Omental fat pad (tissue), 4 donors: Measurements from ENCODE around the gene BRAT1. TPM values are rescaled to one million over a fixed set of nuclear protein-coding genes. Genes with fewer than 3 reads are reported as not detected.

Experiments
- ATAC-seq: fragments of 150-250 bp; one replicate; pipeline ENCODE4 v1.9.1; 2016; ENCODE audit warnings: mild to moderate bottlenecking, moderate library complexity; ENCODE audit not compliant: low FRiP score
- DNase-seq: peaks from one replicate; pipeline ENCODE4 v3.0.0-alpha.2; 2019; ENCODE audit warnings: low spot score
- CTCF ChIP-seq, 3 donors: fragments of 450-650 bp; IDR thresholded peaks; one replicate each; pipeline ENCODE4 v1.5.1; 2016 to 2017; ENCODE audit warnings: antibody characterized with exemption in 3 of 3, mild to moderate bottlenecking in 3 of 3, moderate library complexity in 2 of 3
- total RNA-seq, 4 donors: library from RNA; depleted of rRNA; stranded (reverse); fragments of >200 nt; gene quantifications; one replicate each; pipeline ENCODE4 v1.1.0, GENCODE V29; 2016

BRAT1 gene
- total RNA-seq, 4 donors from 2014 or later, result 22.7 to 33.1 (median 26.3) TPM

DNA sequence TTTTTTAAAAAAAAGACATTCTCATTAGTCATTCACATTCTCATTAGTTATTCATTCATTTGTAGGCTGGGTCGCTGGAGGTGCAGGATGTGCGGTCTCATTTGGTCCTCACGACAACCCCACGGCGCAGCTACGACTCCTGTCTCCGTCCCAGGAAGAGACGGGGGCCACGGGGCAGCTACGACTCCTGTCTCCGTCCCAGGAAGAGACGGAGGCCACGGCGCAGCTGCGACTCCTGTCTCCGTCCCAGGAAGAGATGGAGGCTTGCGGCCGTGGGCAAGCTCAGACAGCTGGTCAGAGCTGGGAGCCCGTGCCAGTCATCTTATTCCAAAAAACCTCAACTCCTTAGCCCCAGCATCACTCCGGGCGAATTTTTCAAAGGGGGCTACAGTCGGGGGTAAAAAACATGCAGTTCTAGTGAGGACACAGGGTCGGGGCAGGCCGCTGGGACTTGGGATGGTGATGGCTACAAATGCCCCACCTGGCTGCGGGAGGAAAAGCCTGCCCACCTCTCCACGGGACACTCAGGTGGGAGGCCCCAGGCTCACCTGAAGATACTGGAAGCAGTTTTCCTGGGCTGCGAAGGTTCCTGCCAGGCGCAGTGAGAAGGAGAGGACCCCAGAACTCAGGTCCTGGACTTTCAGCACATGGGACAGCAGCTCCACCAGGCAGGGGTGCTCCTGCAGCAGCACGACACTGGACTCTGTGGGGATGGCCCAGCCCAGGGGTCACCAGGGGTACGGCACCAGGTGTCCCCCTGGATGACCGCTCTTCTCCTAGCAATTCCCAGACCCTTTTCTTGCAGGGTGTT, 8.3 kb downstream of the BRAT1 start:
- no peak for DNase-seq
- TF ChIP-seq CTCF (IDR thresholded peaks at IDR 0.05), result no peak
- ATAC-seq, result no peak

DNA sequence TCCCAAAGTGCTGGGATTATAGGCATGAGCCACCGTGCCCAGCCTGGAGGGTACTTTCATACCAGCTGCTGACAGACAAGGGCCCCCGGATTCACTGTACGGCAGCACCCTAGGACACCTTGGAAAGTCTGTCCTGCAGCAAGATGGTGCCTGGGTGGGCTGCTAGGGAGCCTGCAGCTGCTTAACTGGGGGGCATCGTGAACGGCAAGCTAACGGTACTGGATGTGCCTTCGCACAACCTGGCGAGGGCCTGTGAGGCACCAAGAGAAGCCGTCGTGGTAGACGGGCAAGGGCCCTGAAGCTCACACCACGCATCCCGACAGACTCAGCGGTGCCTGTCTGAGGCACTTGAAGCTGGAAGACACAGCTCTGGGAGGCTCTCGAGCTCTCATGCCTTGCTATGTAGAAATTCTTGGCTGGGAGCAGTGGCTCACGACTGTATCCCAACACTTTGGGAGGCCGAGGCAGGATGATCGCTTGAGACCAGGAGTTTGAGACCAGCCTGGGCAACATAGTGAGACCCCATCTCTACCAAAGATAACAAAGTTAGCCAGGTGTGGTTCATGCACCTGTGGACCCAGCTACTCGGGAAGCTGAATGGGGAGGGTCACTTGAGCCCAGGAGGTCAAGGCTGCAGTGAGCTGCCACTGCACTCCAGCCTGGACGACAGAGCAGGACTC, 9.4 kb downstream of the BRAT1 start:
- no peak for TF ChIP-seq CTCF (IDR thresholded peaks at IDR 0.05)
- DNase-seq (no peak), ATAC-seq (no peak)

- DNase-seq (no peak), ATAC-seq (no peak)
- TF ChIP-seq CTCF (IDR thresholded peaks at IDR 0.05), result no peak
Observed at GRCh38 chr7:2544541-2545188, 10.7 kb downstream of the BRAT1 start.

DNA sequence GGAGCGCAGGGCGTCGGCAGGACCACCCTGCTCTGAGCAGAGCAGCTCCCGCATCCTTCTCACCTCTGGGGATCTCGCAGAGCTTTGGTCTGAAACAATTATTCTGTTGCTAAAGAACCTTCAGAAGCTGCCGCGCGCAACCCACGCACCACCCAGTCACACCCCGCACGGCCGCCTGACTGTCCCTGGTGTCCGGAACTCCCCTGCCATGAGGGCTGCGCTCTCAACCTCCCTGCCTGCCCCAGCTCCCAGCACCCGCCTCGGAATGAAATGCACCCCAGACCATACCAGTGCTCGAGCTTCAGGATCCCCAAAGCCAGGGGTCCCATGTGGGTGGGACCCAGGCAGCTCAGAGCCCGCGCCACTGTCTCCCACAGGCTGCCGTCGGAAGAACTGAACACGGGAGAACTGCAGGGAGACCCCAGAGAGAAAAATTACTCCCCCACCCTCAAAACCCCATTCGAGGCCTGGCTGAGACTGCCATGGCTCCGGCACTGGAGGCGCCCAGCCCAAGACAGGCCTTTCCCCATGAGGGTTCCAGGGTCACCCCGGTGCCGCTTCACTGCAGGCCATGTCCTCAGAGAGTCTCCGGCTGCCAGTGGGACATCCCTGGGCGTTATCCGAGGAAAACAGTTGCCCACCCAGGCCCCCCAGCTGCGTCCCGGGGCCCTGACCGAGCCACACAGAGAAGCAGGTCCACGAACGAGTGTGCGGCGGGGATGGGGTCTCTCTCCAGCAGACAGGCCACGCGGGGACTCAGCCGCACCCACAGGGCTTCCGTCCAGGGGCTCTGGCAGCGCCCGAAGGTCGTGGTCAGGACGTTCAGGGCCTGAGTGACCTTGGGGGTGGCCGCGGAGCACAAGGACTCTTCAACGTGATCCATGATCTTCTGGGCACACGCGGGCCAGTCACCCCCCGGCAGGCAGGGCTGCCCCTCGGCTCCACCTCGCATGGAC, 12.1 kb downstream of the BRAT1 start:
- no peak for ATAC-seq
- no peak for TF ChIP-seq CTCF (IDR thresholded peaks at IDR 0.05)
- DNase-seq, result no peak

- no peak for DNase-seq
- ATAC-seq, result no peak
- no peak for TF ChIP-seq CTCF (IDR thresholded peaks at IDR 0.05)
Observed at GRCh38 chr7:2542011-2542915, 13.1 kb downstream of the BRAT1 start.
